SJCRH30 (cell line): ENCODE measurements around the gene USP2. TPM values are rescaled to one million over a fixed set of nuclear protein-coding genes. Genes with fewer than 3 reads are reported as not detected.

Source experiments
- DNase-seq, 2 experiments: peaks; one replicate each; pipeline ENCODE4 v3.0.0-alpha.2; 2015 to 2020
- H3K27ac ChIP-seq: fragments of 250-450 bp; sonication (Bioruptor Pico); 2 replicates; pipeline ENCODE4 v1.5.1; 2020; ENCODE audit warnings: mild to moderate bottlenecking, moderate library complexity
- H3K27me3 ChIP-seq: fragments of 250-450 bp; sonication (Bioruptor Pico); 2 replicates; pipeline ENCODE4 v1.5.1; 2020; ENCODE audit warnings: mild to moderate bottlenecking, moderate library complexity
- H3K36me3 ChIP-seq: fragments of 250-450 bp; sonication (Bioruptor Pico); 2 replicates; pipeline ENCODE4 v1.5.1; 2020; ENCODE audit warnings: mild to moderate bottlenecking, moderate library complexity
- H3K4me1 ChIP-seq: fragments of 250-450 bp; sonication (Bioruptor Pico); 2 replicates; pipeline ENCODE4 v1.5.1; 2020; ENCODE audit warnings: mild to moderate bottlenecking, moderate library complexity
- H3K4me3 ChIP-seq: fragments of 250-450 bp; sonication (Bioruptor Pico); 2 replicates; pipeline ENCODE4 v1.5.1; 2020; ENCODE audit warnings: mild to moderate bottlenecking, moderate library complexity
- H3K9me3 ChIP-seq: fragments of 250-450 bp; sonication (Bioruptor Pico); replicated peaks from 2 replicates; pipeline ENCODE4 v1.5.1; 2020; ENCODE audit warnings: mild to moderate bottlenecking, moderate library complexity
- total RNA-seq: library from RNA; depleted of rRNA; stranded (reverse); fragments of >200 nt; shearing (Covaris generic); gene quantifications from 2 replicates; pipeline ENCODE4 v1.2.3, GENCODE V29; 2014

The USP2 gene
- total RNA-seq, 1 experiment from 2014 or later: 2.4 TPM

DNA sequence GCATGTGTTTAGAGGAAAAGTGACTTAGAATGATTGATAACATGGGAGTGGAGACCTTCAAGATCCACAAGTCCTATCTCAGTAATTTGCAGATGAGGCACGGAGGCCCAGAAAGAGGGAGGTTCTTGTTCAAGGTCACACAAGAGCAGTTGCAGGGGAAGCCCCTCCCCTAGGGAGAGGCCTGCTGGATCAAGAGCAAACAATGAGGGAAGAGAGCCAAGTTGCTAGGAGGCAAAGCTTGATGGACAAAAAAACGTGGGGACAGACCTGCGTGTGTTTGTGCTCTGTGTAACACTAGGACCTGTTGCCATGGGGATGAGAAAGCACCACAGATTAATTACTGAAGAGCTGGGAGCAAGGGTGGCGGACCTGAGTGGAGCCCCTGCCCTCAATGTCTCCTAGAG, 28.6 kb downstream of the USP2 start:
- no peak overlapping the region for H3K4me3 ChIP-seq

DNA sequence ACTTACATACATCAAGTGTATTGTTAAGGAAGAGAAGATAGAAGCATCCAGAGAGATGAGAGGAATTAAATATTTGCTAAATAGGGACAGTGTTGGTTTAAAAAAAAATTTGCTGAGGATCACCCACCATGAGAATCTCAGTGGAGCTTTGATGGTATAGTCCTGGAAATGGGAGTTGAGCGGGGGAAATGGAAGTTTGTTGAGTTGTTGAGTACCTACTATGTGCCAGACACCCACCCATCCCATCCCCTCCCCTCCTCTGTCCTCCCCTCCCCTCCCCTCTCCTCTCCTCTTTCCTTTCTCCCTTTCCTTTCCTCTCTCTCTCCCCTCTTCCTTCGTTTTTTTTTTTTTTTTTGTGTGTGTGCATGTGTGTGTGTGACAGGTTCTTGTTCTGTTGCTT, 30.3 kb downstream of the USP2 start:
- Histone ChIP-seq H3K9me3 (no peaks in the 10 kb centered on the region), H3K27ac (no peak overlapping the region), H3K27me3 (no peaks in the 10 kb centered on the region), H3K36me3 (no peaks in the 10 kb centered on the region), H3K4me1 (peaks cover 11% of the 10 kb centered on the region), H3K4me3 (no peak overlapping the region)
- no peak for DNase-seq

More for the DNA sequence above, 28.6 kb downstream of the USP2 start:
- no peak overlapping the region for H3K27ac ChIP-seq
- DNase-seq: peak; percentile 42 to 63
- no peaks in the 10 kb centered on the region for H3K27me3 ChIP-seq
- no peaks in the 10 kb centered on the region for H3K36me3 ChIP-seq
- H3K4me1 ChIP-seq: peaks cover 7% of the 10 kb centered on the region
- no peaks in the 10 kb centered on the region for H3K9me3 ChIP-seq

DNA sequence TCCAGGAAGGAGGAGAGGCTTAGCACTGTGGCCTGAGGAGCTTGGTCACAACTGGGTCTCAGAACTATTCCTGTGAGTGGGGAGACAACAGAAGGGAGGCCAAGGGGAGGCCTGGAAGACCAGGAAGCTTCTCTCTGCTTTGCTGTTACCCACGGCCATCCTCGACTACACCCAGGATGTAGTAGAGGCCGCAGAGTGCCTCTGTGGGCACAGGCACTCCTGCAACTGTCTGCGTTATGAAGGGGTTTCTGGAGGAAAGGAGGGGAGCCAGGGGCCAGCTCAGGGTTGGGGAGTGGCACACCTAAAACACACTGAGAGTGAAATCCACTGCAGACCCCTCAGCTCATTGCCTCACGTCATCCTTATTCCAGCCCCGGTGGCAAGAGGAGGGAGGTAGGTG, 31.2 kb downstream of the USP2 start:
- no peak for DNase-seq
- Histone ChIP-seq H3K9me3 (no peaks in the 10 kb centered on the region), H3K27me3 (no peaks in the 10 kb centered on the region)

DNA sequence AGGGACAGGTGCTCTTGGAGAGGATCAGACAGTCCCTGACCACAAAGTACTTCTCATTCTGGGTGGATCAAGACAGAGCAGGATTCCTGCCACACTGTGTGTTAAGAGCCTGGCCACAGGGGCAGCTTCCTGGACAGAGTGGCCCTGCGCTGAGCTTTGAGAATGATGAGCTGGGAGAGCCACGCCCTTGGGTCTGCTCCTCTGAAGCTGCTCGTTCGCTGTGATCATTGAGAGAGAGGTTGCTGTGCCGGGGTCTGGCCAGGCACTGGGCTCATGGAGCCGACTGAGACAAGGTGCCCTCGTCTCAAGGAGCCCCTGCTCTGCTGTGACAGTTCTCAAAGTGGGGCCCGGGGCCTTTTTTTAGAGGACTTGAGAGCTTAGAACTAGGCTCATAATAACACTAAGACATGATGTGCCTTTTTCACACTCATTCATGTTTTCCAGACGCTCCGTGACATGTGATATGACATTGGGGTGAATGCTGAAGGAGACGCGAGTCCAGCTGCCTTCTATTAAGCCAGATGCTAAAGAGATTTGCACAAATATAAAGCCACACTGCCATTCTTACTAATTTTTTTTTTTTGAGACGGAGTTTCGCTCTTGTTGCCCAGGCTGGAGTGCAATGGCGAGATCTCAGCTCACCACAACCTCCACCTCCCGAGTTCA, 33.4 kb downstream of the USP2 start:
- H3K36me3 ChIP-seq: no peaks in the 10 kb centered on the region

More for the DNA sequence above, 31.2 kb downstream of the USP2 start:
- no peaks in the 10 kb centered on the region for H3K36me3 ChIP-seq
- H3K4me3 ChIP-seq: no peak overlapping the region
- no peak overlapping the region for H3K27ac ChIP-seq
- H3K4me1 ChIP-seq: peaks cover 11% of the 10 kb centered on the region

DNA sequence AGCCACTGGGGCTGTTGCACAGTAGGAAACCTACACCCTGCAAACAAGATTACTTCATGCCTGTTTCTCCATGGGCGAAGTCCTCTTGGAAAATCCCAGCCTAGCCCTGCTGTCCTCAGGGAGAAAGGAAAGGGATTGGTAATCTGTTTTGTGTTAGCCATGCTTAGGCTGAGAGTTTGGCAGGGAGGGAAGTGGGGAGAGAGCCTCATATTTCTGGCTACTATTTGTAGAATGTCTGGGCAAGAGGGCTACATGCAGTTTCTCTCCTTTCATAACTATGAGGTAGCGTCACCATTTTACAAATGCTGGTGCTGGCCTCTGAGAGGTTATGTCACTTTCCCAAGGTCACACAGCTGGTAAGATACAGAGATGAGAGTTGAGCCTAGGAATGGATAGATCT, 34.2 kb downstream of the USP2 start:
- DNase-seq: no peak
- Histone ChIP-seq H3K36me3 (no peaks in the 10 kb centered on the region), H3K27ac (no peak overlapping the region), H3K27me3 (no peaks in the 10 kb centered on the region), H3K9me3 (no peaks in the 10 kb centered on the region), H3K4me3 (no peak overlapping the region), H3K4me1 (0 out of 2 replicates have a peak, but pooled peaks cover 4% of the 10 kb centered on the region)

More for the DNA sequence above, 33.4 kb downstream of the USP2 start:
- Histone ChIP-seq H3K4me1 (peaks cover 8% of the 10 kb centered on the region), H3K27me3 (no peaks in the 10 kb centered on the region), H3K9me3 (no peaks in the 10 kb centered on the region), H3K4me3 (no peak overlapping the region), H3K27ac (no peak overlapping the region)
- peak in 1 of 2 experiments; percentile 34 for DNase-seq

DNA sequence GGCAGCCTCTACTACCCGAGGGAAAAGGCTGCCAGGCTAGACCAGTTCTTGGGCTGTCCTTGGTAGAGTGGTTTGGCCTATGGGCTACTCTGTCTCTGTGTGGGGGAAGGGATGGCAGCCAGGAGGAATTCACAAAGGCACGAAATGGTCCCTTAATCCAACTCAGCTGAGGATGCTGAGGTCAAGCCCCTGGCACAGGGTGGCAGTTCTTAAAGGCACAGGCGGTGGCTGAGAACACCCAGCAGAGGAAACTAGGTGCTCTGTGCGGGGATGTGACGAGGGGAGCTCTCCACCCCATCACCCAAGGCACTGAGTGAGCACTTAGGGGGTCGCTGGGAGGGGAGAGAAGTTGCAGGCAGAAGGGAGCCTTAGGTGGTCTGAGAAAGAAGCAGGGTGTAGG, 34.9 kb downstream of the USP2 start, which contains the start of gene MFRP:
Gene MFRP, minus strand, starts transcription at position 101 of the 400 bp plus-strand sequence. CDS start 192 bp downstream, outside the sequence.
- H3K4me1 ChIP-seq: 0 out of 2 replicates have a peak, but pooled peaks cover 4% of the 10 kb centered on the region
- no peaks in the 10 kb centered on the region for H3K36me3 ChIP-seq
- H3K9me3 ChIP-seq: no peaks in the 10 kb centered on the region
- no peak for DNase-seq
- no peaks in the 10 kb centered on the region for H3K27me3 ChIP-seq
- no peak within 1 kb of the TSS for H3K4me3 ChIP-seq
- H3K27ac ChIP-seq: no peak within 1 kb of the TSS

DNA sequence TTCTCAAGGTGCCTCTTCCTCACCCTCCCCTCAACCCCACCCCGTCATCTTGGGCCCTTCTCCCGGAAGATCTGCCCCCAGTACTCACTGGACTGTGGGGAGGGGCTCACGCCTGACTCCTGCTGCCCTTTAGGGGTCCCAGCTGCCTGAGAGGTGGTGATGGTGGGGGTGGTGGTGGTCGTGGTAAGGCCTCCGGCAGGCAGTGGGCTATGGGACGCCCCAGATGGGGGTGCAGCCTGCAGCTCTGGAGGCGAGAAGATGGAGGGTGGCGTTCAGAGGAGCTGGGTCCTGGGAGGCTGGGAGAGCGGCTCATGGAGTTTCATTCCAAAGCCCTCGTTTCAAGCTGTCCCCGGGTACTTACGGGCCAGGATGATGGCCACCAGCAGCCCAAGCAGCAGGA, 35.8 kb downstream of the USP2 start:
- Histone ChIP-seq H3K4me3 (no peak overlapping the region), H3K36me3 (no peaks in the 10 kb centered on the region), H3K27ac (no peak overlapping the region), H3K4me1 (0 out of 2 replicates have a peak, but pooled peaks cover 4% of the 10 kb centered on the region), H3K27me3 (no peaks in the 10 kb centered on the region), H3K9me3 (no peaks in the 10 kb centered on the region)
- no peak for DNase-seq

DNA sequence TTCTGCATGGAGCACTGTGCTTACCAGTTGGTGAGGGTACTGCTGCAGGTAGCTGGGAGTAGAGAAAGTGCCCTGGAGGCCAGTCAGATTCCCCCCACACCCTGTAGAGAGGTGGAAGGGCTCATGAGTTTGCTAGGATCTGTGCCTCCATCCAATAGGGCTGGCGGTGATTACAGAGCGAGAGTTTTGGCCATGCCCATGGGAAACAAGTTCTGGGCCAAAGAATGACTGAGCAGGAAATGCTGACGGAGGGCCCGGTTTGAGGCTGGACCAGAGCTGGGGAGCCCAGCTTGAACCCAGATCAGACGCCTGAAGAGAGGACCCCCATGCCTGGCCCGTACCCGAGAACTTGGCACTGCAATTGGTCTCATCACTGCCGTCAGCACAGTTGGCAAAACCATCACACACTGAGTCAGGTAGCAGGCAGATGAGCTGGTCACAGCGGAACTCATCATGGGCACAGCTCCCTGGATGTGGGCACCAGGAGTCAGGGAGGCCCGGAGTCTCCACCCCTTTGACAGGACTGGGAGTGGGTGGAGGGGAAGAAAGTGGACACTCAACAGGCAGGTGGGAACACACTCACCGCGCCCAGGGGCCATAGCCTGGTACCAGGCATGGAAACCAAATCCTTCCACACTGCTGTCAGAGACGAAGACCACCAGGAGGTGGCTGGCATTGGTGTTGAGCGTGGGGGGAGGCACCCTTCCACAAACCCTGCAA, 37.0 kb downstream of the USP2 start:
- Histone ChIP-seq H3K36me3 (no peaks in the 10 kb centered on the region), H3K4me1 (0 out of 2 replicates have a peak, but pooled peaks cover 4% of the 10 kb centered on the region)

DNA sequence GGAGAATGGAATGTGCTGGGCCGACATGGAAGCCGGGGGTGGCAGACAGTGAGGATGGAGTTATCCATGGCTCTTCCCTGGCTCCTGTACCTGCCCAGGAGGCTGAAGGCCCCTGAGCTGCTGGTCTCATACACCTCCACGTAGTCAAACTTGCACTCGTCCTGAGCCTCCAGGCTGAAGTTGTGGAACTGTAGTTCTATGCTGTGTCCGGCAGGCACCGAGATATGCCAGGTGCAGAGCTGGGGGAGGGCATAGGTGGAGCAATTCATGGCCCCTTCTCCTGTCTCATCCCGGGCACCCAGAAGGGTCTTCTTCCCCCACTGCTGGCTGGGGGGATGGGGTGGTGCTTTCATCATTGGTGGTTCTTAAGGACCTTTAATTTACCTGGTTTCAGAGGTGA, 37.8 kb downstream of the USP2 start:
- Histone ChIP-seq H3K36me3 (no peaks in the 10 kb centered on the region), H3K27me3 (no peaks in the 10 kb centered on the region), H3K4me1 (0 out of 2 replicates have a peak, but pooled peaks cover 4% of the 10 kb centered on the region), H3K9me3 (no peaks in the 10 kb centered on the region), H3K4me3 (no peak overlapping the region), H3K27ac (no peak overlapping the region)
- no peak for DNase-seq

More for the DNA sequence above, 37.0 kb downstream of the USP2 start:
- H3K9me3 ChIP-seq: no peaks in the 10 kb centered on the region
- no peaks in the 10 kb centered on the region for H3K27me3 ChIP-seq
- no peak overlapping the region for H3K27ac ChIP-seq
- DNase-seq: no peak
- no peak overlapping the region for H3K4me3 ChIP-seq

DNA sequence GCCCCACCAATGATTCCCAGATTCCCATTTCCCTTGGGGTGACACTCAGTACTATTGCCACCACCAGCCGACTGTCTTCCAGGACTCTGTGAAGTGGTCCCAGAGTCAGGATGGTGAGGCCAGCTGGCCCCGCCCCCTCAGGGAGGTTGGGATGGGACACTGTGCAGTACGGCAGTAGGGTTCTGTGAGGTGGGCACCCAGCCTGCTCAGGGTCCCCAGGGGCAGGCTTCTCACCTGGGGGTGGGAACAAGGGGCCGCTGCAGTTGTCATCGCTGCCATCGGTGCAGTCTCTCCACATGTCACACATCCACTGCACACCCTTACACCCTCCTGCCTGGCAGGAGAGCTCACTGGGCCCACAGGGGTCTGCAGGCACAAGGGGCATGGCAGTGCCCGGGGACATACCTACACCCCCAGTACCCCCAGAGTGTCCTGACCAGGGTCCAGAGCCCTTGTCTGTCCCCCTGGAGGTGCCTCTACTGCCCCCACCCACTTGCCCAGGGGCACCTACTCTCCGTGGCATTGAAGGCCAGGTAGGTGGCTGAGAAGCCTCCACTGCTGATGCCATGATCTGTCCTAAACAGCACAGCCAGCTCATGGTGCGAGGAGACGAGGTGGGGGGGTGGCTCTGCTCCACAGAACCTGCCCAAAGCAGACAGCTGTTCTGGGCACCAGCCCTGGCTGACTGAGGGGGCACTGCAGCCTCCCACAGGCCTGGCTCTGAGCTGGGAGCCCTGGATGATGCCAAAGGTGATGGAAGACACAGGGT, 38.9 kb downstream of the USP2 start:
- no peak for DNase-seq
- no peak overlapping the region for H3K4me3 ChIP-seq
- no peaks in the 10 kb centered on the region for H3K9me3 ChIP-seq
- H3K4me1 ChIP-seq: peaks cover 4% of the 10 kb centered on the region; the same call in 1 of the 2 replicates
- H3K36me3 ChIP-seq: no peaks in the 10 kb centered on the region
- H3K27me3 ChIP-seq: no peaks in the 10 kb centered on the region
- H3K27ac ChIP-seq: no peak overlapping the region

DNA sequence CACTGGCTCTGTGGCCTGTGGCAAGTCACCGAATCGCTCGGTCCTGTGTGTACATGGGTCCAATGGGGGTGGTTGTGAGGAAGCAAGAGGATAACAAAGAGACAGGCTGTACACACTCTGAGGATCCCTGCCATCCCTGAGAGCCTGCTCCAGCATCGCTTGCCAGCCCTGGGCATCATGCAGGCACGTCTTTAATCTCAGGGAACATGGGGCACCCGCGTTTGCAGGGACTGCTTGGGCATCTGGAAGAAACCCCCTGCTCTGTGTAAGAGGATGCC, 39.5 kb downstream of the USP2 start:
- Histone ChIP-seq H3K4me1 (peaks cover 5% of the 10 kb centered on the region; the same call in 1 of the 2 replicates), H3K27me3 (no peaks in the 10 kb centered on the region), H3K27ac (no peak overlapping the region), H3K4me3 (no peak overlapping the region), H3K36me3 (no peaks in the 10 kb centered on the region), H3K9me3 (no peaks in the 10 kb centered on the region)
- no peak for DNase-seq

DNA sequence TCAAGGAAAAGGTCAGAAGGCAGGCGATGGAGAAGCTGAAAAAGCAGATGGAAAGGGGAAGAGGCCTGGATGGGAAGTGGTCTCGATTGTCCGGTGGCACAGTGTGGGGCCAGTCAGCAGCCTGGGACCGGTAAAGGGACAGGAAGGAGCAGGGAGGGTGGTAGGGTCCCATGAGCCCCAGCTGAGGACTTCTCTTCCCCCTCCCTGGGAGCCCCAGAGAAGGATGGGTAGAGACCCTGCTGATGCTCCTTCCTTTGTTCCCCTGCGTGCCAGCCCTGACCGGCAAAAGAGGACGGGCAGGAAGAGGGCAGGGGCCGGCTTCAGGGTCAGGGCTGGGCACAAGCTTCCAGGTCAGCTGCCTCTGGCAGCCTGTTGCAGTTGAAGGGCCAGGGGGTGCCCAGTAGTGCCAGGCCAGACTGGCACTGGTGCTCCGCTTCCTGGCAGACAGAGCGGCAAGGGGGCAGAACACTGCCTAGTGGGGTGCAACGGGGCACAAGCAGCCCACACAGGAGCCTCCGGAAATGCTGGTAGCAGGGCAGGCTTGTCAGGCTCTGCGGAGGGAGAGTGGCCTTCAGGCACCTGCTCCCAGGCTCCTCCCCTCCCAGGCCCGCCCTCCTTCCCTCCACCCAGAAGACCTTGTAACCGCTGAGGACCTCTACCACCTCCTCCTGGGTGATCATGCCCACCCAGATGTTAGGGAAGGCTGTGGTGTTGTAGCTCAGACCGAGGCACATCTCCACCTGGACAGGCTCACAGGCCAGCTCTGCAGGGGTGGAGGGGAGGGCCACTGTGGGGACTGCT, 40.1 kb downstream of the USP2 start:
- DNase-seq: no peak
- peaks cover 5% of the 10 kb centered on the region; the same call in 1 of the 2 replicates for H3K4me1 ChIP-seq
- H3K4me3 ChIP-seq: no peak overlapping the region
- H3K9me3 ChIP-seq: no peaks in the 10 kb centered on the region
- no peaks in the 10 kb centered on the region for H3K27me3 ChIP-seq
- H3K27ac ChIP-seq: no peak overlapping the region
- no peaks in the 10 kb centered on the region for H3K36me3 ChIP-seq

DNA sequence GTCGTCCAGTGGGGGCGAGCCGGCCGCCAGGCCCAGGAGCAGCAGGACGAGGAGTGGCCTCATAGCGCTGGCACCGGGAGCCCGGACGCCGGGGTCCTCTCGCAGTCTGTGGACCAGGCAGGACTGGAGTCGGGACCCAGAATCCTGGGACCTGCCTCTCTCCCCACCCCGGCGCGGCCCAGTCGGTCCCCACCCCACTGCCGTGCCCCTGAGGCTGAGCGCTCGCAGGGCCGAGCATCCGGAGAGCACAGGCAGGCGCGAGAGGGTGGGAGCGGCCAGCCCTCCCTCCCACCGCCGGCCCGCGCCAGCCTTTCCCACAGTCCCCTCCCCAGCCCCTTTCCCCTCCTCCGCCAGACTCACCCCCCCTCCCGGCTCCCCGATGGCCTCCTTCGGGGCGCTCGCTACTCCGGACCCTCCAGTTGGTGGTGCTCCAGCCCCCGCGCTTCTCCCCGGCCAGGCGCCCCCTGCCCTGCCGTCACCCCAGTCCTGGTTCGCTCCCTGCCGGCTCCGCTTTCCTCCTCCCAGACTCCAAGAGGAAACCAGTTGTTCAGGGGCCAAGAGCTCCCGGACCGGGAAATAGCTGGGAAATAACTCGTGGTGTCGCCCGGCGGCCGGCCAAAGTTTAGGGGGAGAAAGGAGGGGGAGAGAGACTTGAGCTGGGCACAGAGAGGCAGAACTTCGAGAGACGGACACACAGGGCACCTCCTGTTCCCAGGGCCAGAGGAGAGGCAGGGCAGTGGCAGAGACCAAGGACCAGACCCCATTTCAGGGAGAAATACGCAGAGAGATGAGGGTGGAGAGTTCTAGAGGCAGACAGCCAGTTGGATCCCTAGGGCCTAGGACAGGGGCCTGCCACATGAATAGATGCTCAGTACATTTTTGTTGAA, 40.9 kb downstream of the USP2 start, which contains the start of gene C1QTNF5:
Gene C1QTNF5, minus strand, starts transcription at position 549 of the 887 bp plus-strand sequence. Its CDS starts 486 bp downstream, at position 63.
- Histone ChIP-seq H3K27me3 (no peaks in the 10 kb centered on the region), H3K27ac (no peak within 1 kb of the TSS), H3K36me3 (no peaks in the 10 kb centered on the region), H3K4me3 (peak within 1 kb of the TSS; percentile 54), H3K9me3 (no peaks in the 10 kb centered on the region), H3K4me1 (peaks cover 5% of the 10 kb centered on the region; the same call in 1 of the 2 replicates)
- peak in 1 of 2 experiments; percentile 42 for DNase-seq
